DMS53 treated with DMSO at 0.1 percent for 48 hours (cell line): ENCODE data around the gene F2RL2.

Experiments used
- DNase-seq: peaks from one replicate; lab custom pipeline; 2025; ENCODE audit not compliant: unreplicated experiment; lab: John Stamatoyannopoulos, UW

The F2RL2 gene

GRCh38 chr5:76585783-76586217 lies 37.4 kb downstream of the F2RL2 start:
- no peak for DNase-seq

GRCh38 chr5:76583163-76584047 lies 39.8 kb downstream of the F2RL2 start:
- DNase-seq = no peak

- DNase-seq = no peak
Observed at GRCh38 chr5:76582230-76583162, 40.7 kb downstream of the F2RL2 start.

GRCh38 chr5:76580981-76581380 lies 42.2 kb downstream of the F2RL2 start:
- no peak for DNase-seq

GRCh38 chr5:76579166-76579937 lies 43.9 kb downstream of the F2RL2 start:
- no peak for DNase-seq

- no peak for DNase-seq
Observed at GRCh38 chr5:76576996-76577395, 46.2 kb downstream of the F2RL2 start.

- no peak for DNase-seq
Observed at GRCh38 chr5:76576450-76576849, 46.8 kb downstream of the F2RL2 start.

- DNase-seq = no peak
Observed at GRCh38 chr5:76571559-76571958, 51.6 kb downstream of the F2RL2 start.

GRCh38 chr5:76570153-76570552 lies 53.0 kb downstream of the F2RL2 start:
- no peak for DNase-seq
